Transverse colon (tissue), 4 donors: ENCODE measurements around the gene SLC37A3.

Experiments
- CTCF ChIP-seq, 5 experiments: fragments of 200-600 bp in 3 of 5; fragments of 450-650 bp in 2 of 5; sonication (generic) in 3 of 5; IDR thresholded peaks; 1 replicate in 2 of 5; 2 replicates in 3 of 5; pipeline ENCODE4 v1.5.1; 2016 to 2017; ENCODE audit warnings: antibody characterized with exemption in 5 of 5, inconsistent platforms in 3 of 5, mild to moderate bottlenecking in 2 of 5, moderate library complexity in 1 of 5
- POLR2AphosphoS5 ChIP-seq, 3 donors: sonication (generic); formaldehyde crosslinking; IDR thresholded peaks; one replicate each; pipeline ENCODE4 v1.6.1; 2016; ENCODE audit warnings: antibody characterized with exemption in 3 of 3

- TF ChIP-seq CTCF (IDR thresholded peaks at IDR 0.05) = no peak
- no peak for TF ChIP-seq POLR2AphosphoS5 (IDR thresholded peaks at IDR 0.05)
Measured at GRCh38 chr7:140447841-140448240, 49.5 kb upstream of the SLC37A3 start.
